Activated CD8-positive, alpha-beta memory T cell treated with anti-CD3 and anti-CD28 coated beads for 4 hours (primary cell): Measurements from ENCODE around the gene RNF34.

Experiments
- DNase-seq, 2 donors: peaks; one replicate each; pipeline ENCODE4 v3.0.0-alpha.2; 2020; ENCODE audit warnings: low read depth in 2 of 2

RNF34 gene

DNA sequence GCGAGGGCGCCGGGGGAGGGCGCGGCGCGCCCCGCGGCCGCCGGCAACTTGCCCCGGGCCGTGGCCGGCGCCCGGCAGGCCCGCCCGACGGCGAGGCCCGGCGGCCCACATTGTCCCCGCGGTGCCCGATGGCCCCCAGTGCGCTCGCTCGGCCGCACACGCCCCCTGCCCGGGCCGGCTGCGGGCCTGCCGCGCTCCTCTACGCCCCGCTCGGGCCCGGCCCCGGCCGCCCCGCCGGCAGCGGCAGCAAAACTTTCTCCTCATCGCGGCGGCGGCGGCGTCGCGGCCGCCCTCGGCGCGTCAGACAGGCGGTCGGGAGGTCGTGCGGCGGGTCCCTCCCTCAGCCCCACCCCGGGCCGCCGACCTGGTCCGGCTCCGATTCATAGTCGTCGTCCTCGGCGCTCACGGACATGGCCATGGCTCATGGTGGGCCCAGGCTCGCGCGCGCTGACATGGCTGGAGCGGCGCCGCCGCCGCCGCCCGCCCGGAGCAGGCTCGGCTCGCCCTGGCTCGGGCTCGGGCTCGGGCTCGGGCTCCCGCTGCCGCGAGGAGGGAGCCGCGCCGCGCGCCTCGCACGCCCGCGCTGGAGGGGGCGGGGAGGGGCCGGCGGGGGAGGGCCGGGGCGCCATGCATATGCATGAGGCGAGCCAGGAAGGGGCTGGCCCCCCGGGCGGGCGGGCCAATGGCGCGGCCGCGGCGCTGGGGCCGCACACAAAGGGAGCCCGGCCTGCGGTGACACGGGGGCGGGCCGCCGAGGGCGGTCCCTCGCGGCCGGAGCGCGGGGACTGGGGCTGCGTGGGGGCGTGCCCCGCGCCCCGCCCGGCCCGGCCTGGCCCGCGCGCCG lies 67.1 kb downstream of the RNF34 start:
- DNase-seq: peak; percentile 69 to 72

DNA sequence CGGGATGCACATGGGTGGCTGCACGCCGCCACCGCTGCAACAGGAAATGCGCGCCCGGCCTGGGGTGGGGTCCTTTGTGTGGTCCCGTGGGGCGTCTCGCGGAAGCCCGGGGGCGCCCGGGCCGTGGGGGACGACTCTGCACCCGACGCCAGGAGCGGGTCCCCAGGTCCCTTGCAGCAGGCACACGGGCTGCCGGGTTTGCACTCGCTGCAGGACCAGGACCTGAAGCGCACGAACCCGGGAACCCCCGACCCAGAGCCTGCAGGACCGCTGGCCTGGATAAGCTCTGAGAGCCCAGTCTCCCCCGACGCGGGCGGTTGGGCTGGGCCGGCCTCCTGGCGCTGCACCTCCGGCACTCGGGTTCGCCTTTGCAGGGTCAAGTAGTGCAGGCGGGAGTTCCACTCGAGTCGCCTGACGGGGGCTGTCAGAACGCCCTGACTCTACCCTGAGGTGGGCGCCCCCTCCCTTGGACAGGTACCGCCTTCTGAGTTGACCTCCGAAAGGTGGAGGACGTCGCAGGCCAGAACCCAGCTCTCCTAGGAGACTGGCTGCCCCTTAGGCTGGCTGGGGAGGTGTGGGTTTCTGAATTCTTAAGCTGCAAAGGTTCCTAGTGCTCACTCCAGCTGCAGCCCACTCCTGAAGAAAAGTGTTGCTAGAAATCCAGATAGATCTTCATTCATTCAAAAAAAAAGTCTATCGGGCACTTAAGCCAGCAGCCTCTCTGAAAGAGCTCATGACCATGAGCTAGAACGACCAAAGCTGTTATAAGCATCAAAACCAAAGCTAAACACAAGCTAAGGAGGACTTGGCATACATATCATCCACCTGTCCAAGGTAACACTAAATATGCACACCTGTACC lies 68.0 kb downstream of the RNF34 start:
- no peak for DNase-seq

DNA sequence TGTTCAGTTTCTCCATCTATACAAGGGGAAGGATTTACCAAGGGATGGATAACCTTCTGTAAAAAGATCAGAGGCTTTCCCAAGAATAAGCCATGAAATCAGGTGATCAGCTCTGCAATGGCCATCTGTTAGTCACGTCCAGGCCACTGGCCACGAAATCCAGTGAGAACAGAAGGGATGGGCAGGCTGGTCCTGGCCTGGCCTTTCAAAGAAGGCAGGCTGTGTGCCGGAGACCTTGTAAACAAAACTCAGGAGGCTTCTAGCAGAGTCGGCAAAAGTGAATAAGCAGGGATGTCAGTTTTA lies 68.5 kb downstream of the RNF34 start:
- no peak for DNase-seq

DNA sequence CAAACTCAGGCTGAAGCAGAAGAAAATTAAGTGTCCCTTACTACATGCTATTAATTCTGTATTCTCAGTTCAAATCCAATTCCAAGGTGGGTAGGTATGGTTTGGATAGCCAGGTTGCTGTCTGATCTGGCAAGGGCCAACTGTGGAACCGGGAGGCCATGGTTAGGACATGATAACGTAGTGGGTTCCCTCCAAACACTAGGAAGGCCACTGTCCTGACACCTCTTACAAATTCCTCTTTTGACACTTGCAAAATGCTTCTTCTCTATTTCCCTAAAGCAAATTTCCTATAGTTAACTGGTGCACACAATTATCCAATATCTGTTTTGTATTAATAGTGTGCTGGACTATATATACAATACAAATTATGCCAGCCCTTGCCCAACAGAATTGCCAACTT lies 70.8 kb downstream of the RNF34 start:
- no peak for DNase-seq

DNA sequence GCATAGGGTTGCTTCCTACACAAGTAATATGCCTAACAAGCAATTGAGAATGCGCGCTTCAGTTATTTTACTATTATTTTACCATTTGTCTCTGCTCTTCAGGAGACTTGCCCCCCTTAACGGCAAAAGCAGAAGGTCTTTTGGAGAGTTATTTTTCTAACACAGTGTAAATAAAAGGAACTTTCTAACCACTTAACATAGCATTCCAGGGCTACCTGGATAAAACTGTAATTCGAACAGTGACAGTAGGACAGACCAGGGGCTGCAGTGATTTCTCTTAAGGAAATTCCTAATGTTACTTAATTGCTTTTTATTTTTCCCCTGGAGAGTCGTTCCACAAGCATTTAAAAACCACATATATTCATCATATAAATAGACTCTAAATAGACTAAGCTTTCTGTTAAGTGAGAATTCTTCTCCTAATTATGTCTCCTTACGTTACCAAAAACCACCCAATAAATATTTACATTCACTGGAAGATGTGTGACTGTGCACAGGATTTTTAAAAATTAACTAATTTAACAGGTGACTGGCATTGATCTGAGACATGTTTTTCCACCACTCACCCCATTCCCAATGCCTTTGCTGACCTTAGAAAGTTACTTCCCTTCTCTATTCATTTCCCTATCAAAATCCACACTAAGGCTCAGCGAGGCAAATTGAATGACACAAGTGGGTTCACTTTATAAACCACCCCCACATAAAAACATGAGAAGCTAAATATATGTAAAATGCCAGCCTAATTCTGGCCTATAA lies 72.4 kb downstream of the RNF34 start:
- DNase-seq: no peak
